ENCODE data around the gene ARHGAP42.

Gene ARHGAP42

DNA sequence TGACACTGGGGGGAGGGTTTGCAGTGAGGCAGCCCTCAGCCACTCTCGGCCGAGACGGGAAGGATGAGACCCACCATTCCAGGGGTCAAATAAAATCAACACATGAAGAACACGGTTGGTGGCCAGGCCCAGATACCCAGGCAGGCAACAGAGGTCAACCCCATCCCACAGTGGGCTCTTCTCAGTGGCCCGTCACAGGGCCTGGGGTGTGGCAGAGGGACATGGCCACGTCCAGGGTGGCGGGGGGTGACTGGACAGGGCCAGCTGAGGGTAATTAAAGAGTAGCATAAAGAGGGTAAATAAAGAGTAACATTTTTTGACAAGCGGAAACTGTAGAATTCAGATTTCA lies 188.4 kb downstream of the ARHGAP42 start:
- Histone ChIP-seq H4K20me1 (ENCODE audit: control insufficient read depth, insufficient read depth, low read depth, low read length) (no peaks in the 10 kb centered on the region), H3K9me2 (replicated peaks; ENCODE audit: control insufficient read depth, low read length) (no peaks in the 10 kb centered on the region), H3K4me1 (ENCODE audit: control insufficient read depth, low read length) (no peaks in the 10 kb centered on the region), H3K36me3 (ENCODE audit: control insufficient read depth, low read length) (no peaks in the 10 kb centered on the region), H3F3A (ENCODE audit: control insufficient read depth, insufficient read depth) (no peaks in the 10 kb centered on the region), H3K79me2 (ENCODE audit: control insufficient read depth, low read length) (no peaks in the 10 kb centered on the region), H3K4me2 (ENCODE audit: low read length) (no peak overlapping the region), H3K27ac (ENCODE audit: low read depth, low read length) (no peak overlapping the region), H3K4me3 (ENCODE audit: low read length) (no peak overlapping the region), H3K9me3 (ENCODE audit: control insufficient read depth, insufficient read depth, low read length) (no peaks in the 10 kb centered on the region), H3K27me3 (ENCODE audit: control insufficient read depth, low read length) (no peaks in the 10 kb centered on the region)
- no peak for TF ChIP-seq EZH2phosphoT487 (IDR thresholded peaks at IDR 0.05; ENCODE audit: borderline replicate concordance, low read length)
- TF ChIP-seq, protein P1, sequence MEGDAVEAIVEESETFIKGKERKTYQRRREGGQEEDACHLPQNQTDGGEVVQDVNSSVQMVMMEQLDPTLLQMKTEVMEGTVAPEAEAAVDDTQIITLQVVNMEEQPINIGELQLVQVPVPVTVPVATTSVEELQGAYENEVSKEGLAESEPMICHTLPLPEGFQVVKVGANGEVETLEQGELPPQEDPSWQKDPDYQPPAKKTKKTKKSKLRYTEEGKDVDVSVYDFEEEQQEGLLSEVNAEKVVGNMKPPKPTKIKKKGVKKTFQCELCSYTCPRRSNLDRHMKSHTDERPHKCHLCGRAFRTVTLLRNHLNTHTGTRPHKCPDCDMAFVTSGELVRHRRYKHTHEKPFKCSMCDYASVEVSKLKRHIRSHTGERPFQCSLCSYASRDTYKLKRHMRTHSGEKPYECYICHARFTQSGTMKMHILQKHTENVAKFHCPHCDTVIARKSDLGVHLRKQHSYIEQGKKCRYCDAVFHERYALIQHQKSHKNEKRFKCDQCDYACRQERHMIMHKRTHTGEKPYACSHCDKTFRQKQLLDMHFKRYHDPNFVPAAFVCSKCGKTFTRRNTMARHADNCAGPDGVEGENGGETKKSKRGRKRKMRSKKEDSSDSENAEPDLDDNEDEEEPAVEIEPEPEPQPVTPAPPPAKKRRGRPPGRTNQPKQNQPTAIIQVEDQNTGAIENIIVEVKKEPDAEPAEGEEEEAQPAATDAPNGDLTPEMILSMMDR (IDR thresholded peaks at IDR 0.05; ENCODE audit: low read depth, low read length, poor library complexity, severe bottlenecking) = no peak

DNA sequence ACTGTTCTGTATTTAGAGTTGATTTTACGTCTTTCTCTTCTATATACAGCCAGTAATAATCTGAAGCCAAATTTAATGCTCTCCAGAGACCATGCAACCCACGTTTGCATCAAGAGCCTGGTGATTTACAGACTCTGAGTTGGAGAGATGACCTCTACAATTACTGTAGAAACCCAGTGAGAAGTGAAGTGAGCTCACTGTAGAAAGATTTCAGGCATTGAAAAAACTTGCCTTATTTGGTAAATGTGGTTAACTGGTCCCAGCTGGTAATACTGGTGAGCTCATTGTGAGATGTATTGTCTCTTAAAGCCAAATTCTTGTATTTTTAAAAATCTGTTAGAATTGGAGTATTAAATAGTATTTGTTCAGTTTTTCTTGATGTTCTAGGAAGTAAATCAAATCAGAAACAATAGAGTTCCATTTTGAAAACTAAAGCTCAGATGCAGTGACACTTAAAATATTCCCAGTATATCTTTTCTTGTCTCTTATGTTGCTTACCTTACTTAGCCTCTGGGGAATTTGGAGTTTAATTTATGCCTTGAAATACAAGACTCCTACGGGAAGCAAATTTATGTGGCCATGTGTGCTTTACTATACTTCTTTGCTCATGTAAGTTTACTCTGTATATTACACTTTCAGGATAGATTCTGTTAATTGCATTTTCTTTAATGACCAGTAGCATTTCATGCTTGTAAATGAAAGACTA lies 189.9 kb downstream of the ARHGAP42 start:
- no peak overlapping the region for H3K27ac ChIP-seq (ENCODE audit: low read depth, low read length)
- no peaks in the 10 kb centered on the region for H3K9me2 ChIP-seq (replicated peaks; ENCODE audit: control insufficient read depth, low read length)
- H3F3A ChIP-seq (ENCODE audit: control insufficient read depth, insufficient read depth) = no peaks in the 10 kb centered on the region
- H3K4me2 ChIP-seq (ENCODE audit: low read length) = no peak overlapping the region
- H4K20me1 ChIP-seq (ENCODE audit: control insufficient read depth, insufficient read depth, low read depth, low read length) = no peaks in the 10 kb centered on the region
- H3K9me3 ChIP-seq (ENCODE audit: control insufficient read depth, insufficient read depth, low read length) = no peaks in the 10 kb centered on the region
- no peaks in the 10 kb centered on the region for H3K27me3 ChIP-seq (ENCODE audit: control insufficient read depth, low read length)
- no peaks in the 10 kb centered on the region for H3K36me3 ChIP-seq (ENCODE audit: control insufficient read depth, low read length)
- H3K4me1 ChIP-seq (ENCODE audit: control insufficient read depth, low read length) = no peaks in the 10 kb centered on the region
- H3K4me3 ChIP-seq (ENCODE audit: low read length) = no peak overlapping the region
- TF ChIP-seq, protein P1 (IDR thresholded peaks at IDR 0.05; ENCODE audit: low read depth, low read length, poor library complexity, severe bottlenecking) = no peak
- TF ChIP-seq EZH2phosphoT487 (IDR thresholded peaks at IDR 0.05; ENCODE audit: borderline replicate concordance, low read length) = no peak
- H3K79me2 ChIP-seq (ENCODE audit: control insufficient read depth, low read length) = no peaks in the 10 kb centered on the region

DNA sequence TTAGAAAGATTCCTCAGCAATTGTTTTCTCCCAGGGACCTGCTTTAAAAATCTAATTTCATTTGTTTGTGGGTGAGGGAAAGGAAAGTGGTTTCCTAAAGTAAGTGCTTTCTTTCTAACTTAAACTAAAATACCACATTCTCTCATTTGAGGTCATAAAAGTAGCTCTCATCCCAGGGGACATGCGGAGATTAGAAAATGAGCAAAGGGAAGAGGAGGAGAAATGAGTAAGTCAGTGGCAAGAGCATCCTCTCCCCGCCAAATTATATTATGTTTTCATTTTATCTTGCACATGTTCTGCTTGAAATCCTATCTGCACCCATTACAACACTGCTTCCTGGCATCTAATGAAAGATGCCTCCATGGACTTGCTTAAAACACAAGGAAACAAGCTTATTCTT lies 191.4 kb downstream of the ARHGAP42 start:
- Histone ChIP-seq H3K9me3 (ENCODE audit: control insufficient read depth, insufficient read depth, low read length) (no peaks in the 10 kb centered on the region), H4K20me1 (ENCODE audit: control insufficient read depth, insufficient read depth, low read depth, low read length) (no peaks in the 10 kb centered on the region), H3K79me2 (ENCODE audit: control insufficient read depth, low read length) (no peaks in the 10 kb centered on the region), H3K36me3 (ENCODE audit: control insufficient read depth, low read length) (no peaks in the 10 kb centered on the region), H3K4me1 (ENCODE audit: control insufficient read depth, low read length) (no peaks in the 10 kb centered on the region), H3F3A (ENCODE audit: control insufficient read depth, insufficient read depth) (no peaks in the 10 kb centered on the region), H3K4me3 (ENCODE audit: low read length) (no peak overlapping the region), H3K9me2 (replicated peaks; ENCODE audit: control insufficient read depth, low read length) (no peaks in the 10 kb centered on the region), H3K27ac (ENCODE audit: low read depth, low read length) (no peak overlapping the region), H3K27me3 (ENCODE audit: control insufficient read depth, low read length) (no peaks in the 10 kb centered on the region), H3K4me2 (ENCODE audit: low read length) (no peak overlapping the region)
- TF ChIP-seq, protein P1 (IDR thresholded peaks at IDR 0.05; ENCODE audit: low read depth, low read length, poor library complexity, severe bottlenecking) = no peak
- no peak for TF ChIP-seq EZH2phosphoT487 (IDR thresholded peaks at IDR 0.05; ENCODE audit: borderline replicate concordance, low read length)
